HTR-8/SVneo (cell line): ENCODE measurements around the gene FRZB.
A peak's percentile ranks its signal among the peaks of the same experiment; 100 is the strongest.

ENCODE experiments used
- DNase-seq: peaks from one replicate; pipeline ENCODE4 v3.0.0; 2011; ENCODE audit warnings: low spot score, mixed read lengths; ENCODE audit not compliant: insufficient read length
- FAIRE-seq: peaks from 2 replicates; lab custom pipeline; 2011; peaks lifted over from hg19 to GRCh38; lab: Jason Lieb, UNC

Gene FRZB

DNA sequence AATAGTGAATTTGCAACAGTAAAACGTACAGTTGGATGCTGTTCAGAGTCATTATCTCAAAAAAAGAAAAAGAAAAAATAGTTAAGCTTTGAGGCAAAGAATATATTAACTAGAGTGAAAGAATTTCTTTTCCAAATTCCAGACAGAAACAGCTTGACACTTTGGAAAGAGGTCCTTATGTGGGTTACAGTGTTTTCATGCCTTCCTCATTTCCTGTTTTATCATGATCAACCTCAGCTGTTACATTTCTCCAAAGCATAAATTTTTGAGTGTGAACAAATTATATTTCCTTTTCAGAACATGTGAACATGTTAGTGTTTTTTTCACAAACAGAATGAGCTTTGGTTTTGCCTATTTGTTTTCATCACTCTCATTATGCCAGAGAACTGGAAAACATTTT, 13.6 kb downstream of the FRZB start:
- DNase-seq (no peak), FAIRE-seq (no peak)

DNA sequence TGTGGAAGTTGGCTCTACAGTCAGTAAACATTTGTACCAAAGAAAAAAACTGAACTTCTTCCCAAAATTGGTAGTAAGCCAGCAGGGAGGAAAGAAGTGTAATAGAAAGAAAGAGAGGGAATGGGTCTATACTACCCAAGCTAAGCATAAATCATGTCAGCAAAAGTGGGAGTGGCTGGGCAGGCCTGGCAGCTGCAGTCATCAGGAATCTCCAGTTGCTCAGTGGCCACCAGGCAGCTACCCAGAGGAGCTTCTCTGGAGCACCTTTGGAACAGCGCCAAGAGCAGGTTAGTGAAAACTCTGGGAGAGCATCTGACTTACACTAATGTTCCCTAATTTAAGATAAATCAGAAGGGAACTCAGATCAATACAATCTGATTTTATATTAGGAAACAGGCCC, 14.3 kb downstream of the FRZB start:
- no peak for FAIRE-seq
- no peak for DNase-seq

DNA sequence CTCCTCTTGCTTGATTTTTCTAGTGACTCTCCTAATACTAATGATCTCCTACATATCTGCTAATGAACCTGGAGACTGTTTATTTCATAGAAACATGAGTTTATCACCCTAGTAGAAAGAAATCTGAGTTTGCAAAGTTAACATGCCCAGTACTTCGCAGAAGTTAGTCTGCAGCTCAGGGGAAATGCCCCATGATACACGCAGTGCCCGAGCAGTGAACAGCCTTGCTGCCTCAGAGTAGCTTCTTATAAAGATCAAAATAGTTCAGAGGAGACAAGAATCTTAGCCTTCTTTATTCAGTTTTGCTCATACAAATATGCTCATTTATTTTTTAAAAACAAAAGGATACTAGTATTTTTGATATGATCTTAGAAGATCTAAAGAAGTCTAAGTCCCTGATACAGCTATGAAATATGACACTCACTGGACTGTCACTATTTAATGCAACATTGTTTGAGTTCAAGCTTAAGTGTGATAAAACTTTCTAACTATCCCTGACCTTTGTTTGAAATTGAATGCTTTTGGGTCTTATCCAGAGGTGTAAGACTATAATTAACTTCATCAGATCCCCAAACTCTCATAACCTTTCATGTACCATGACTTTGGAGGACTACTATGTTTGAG, 20.5 kb downstream of the FRZB start:
- no peak for FAIRE-seq
- DNase-seq, result no peak

DNA sequence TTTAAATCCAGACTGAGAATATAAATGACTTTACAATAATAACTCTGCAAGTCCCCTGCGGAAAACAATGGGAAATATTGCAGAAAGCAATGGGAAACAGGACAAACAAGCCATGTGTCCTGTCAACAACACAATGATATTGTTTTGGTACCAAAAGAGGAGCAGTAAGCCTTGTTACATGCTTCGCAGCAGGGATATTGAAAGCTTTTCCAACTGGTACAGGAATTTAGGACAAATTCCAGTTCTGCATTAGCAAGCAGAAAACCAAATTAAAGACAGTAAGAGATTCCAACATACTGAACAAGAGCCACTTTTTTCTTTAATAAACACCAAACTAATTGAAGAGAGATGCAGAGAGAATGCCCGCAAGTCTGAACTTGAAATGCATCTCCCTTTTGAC, 30.0 kb downstream of the FRZB start:
- DNase-seq, result no peak
- FAIRE-seq, result no peak

DNA sequence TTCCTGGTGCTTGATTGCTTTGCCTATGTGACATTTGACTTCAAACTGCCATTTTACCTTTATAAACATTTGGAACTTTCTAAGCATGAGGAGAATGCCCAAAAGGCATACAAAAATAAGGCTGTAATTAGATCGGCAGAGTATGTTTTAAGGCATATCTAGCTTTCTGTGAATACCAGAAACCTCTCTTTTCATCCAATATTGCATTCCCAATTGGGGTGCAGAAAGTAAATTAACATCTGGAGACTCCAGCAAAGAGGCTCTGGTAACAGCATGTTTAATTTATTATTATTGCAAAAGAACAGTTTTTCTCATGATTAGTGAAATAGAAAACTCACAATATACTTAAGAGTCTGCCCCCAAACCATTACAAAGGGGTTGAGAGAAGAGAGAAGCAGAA, 32.1 kb downstream of the FRZB start:
- DNase-seq, result no peak
- FAIRE-seq, result no peak

DNA sequence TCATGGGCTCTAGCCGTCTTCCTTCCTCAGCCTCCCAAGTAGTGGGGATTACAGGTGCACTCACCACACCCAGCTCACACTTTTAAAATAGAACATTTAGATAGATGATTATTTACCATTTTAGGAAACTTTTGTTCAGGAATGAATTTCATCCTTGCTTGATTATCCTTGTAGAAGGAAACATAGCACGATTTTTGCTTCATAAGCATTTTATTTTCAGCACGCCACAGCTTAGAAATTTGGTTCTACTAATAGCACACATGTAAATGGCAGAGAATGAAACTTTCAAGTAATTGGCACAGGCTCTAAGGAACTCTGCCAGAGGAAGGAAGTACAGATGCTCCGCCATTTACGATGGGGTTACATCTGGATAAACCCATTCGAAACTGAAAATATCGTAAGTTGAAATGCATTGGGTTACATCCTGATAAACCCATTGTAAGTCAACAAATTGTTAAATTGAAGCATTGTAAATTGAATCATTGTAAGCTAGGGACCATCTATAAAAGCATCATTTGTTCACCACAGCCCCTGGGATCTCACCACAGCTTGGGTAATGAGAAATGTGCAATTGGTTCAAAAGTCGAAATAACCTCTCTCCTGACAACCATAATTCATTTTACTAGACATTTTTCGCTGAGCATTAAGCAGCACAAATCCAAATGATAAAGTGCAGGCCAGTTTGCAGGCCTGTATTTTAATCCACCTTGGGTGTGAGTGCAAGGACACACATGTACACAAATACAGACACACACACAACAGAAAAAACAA, 33.2 kb downstream of the FRZB start:
- FAIRE-seq (no peak), DNase-seq (no peak)

DNA sequence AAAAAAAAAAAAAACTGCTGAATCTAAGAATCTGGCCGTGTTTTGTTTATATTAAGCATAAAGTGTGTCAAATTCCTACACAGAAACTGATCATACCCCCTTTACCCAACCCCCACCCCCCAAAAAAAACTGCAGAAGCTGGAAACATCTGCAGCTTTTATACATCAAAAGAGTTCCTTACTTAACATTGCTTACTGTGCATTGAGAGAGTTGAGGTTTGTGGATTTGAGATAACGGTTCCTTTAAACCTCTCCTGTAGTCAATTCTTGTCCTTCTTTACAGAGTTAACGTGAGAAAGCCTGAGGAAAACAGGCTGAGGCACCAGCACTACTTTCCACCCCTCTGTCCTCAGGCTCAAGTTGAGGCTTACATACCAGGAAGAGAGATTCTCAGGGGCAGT, 34.5 kb downstream of the FRZB start:
- FAIRE-seq, result no peak
- DNase-seq, result no peak

DNA sequence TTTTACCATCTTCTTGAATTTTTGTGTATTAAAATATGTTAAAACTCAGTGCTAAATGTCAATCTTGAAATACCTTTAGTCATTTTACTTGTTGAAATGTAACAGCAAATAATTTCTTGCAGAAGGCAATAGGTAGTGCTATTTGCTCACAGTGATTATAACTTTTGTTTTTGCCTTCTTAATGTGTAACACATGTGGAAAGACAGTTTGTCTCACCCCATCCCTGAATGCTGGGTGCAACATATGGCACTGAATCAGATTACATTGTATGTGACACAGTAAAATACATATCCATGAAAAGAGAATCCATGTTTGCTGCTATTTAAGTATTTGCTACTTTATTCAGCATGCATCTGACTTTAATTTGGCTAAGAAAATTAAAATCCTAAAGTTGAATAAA, 35.3 kb downstream of the FRZB start:
- FAIRE-seq, result no peak
- DNase-seq, result no peak

DNA sequence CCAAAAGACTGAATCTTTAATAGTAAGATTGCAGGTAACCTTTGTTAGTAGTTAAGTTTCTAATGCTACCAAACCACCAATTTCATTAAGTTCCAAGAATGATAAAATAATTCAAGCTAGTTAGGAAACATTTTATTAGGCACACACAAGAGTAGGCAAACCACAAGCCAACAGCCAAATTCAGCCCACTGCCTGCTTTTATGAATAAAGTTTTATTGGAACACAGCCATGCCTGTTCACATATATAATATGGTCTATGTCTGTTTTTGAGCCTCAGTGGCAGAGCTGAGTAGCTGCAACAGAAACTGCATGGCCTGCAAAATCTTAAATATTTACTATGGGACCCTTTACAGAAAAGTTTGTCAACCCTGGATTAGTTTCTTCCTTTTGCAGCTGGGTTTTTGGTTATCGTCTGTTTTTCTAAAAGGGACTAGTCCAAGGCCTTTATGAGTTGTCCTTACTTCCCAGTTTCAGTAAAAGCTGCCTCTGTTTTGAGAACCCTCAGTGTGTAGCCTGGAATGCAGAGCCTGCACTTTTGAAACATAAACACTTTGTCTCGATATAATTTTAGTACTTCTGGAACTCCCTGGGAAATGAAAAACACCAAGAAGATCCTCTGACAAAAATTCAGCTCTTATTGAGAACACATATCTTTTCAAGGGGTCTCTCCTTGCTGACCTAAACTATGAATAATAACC, 39.1 kb downstream of the FRZB start:
- FAIRE-seq, result no peak
- DNase-seq, result no peak

DNA sequence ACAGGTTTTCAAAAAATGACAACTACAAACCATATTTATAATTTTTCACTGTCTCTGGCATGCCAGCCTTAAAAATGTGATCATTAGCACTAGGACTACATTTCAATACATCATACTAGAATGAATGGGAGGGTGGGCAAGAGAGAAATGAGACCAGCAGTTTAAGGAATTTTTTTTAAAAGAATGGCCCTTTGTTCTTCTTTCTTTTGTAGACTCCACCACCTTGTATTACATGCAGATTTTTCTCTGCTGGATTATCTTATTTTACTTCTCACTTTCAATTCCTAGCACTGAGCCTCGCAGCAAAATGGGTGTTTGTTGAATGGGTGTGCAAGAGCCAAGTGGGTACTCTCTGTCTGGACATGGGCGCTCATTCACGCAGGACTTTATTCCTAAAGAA, 39.9 kb downstream of the FRZB start:
- FAIRE-seq (no peak), DNase-seq (no peak)

DNA sequence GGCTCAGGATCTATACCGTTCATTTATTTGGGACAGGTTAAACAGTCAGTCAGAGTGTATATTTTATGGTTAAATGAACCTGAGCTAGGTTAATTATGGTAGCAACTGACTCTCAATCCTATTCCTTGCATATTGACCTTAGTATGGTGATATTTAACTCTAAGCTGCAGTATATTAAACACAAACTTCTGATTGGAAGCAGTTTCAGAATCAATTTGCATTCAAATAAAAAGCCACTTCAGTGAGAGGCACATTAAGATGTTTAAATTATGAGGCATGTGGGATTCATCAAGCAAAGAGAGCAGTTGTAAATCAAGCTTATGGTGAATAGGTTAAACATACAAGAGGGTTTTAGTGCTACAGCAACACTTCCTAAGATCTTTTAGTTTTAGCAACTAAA, 40.4 kb downstream of the FRZB start:
- DNase-seq, result no peak

DNA sequence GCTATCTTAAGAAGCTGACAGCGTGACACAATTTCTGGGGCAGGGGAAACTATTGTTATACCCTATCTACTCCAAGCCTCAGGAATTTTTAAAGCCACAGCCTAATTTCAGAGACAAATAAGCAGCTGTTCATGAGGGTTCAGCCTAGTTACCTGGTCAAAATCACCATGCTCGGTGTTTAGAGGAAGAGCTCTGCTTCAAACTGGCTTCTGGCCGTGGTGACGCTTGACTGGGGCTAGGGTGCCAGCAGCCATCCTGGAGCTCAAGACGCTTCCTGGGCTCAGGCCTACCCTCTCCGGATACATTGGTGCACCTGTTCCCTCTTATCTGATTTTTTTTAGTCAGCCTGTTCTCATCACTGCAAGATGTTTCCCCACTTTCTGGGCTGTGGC, 41.7 kb downstream of the FRZB start:
- DNase-seq (no peak), FAIRE-seq (no peak)

More for the DNA sequence above, 40.4 kb downstream of the FRZB start:
- no peak for FAIRE-seq

DNA sequence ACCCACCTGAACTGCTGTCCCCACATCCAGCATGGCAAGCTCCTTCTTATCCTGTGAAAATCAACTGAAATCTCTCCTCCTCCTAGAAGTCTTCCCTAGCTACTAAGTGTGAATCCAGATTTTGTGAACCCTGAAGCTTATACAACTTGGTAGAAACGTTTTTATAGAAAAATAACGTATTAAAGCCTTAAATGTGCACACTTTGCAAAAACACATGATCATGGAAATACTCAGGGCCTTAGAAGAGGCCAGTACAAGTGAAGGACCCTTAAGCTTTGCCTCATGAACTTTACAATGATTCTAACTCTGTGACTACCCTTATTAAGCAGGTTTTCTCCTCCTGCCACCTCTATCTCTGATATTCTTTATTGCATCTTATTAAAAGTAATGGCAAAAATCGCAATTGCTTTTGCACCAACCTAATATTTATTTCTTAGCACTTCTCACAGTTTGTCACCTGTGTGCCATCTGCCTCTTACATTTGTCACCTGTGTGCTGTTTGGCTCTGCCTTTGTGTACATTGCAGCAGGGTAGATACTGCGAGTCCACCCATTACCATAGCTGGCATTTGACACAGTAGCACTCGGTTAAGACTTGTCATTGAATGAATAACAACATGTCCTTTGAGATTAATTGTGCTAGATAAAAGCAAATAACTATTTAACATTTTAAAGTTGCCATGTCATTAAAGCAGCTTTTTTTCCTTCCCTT, 42.2 kb downstream of the FRZB start:
- DNase-seq, result no peak

DNA sequence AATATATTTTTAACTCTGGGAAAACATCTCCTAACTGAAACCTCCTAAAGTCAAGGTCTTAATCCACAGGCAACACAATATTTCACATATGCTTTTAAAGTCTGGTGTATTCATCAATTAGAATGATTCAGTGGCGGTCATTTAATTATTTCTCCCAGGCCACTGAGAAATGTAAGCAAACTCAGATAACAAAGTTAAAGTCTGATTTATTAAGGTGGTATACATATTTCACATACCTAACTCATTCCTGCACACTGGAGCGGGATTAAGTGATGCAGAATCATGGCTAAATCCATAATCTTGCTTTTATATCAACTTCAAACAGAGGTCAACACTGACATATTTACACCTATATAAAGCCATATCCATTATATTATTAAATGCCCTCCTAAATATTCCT, 43.7 kb downstream of the FRZB start:
- DNase-seq, result peak; percentile 5
- FAIRE-seq, result no peak

More for the DNA sequence above, 42.2 kb downstream of the FRZB start:
- FAIRE-seq, result no peak

DNA sequence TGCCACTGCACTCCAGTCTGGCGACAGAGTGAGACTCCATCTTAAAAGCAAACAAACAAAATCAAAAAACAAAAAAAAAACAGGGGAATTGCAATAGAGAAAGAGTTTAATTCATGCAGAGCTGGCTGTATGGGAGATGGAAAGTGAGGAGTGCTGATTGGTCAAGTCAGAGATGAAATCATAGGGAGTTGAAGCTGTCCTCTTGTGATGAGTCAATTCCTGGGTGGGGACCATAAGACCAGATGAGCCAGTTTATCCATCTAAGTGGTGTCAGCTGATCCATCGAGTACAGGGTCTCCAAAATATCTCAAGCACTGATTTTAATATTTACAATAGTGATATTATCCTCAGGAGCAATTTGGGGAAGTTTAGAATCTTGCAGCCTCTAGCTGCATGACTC, 45.3 kb downstream of the FRZB start:
- FAIRE-seq, result no peak
- no peak for DNase-seq

DNA sequence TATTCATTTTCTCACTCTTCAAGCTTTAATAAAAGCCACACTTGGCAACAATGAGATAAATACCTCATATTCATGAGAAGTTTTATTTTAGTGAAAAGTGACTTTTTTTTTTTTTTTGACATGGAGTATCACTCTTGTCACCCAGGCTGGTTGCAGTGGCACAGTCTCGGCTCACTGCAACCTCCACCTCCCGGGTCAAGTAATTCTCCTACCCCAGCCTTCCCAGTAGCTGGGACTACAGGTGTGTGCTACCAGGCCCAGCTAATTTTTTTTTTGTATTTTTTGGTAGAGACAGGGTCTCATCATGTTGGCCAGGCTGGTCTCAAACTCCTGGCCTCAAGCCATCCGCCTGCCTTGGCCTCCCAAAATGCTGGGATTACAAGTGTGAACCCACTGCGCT, 47.0 kb downstream of the FRZB start:
- no peak for DNase-seq
- FAIRE-seq, result no peak

DNA sequence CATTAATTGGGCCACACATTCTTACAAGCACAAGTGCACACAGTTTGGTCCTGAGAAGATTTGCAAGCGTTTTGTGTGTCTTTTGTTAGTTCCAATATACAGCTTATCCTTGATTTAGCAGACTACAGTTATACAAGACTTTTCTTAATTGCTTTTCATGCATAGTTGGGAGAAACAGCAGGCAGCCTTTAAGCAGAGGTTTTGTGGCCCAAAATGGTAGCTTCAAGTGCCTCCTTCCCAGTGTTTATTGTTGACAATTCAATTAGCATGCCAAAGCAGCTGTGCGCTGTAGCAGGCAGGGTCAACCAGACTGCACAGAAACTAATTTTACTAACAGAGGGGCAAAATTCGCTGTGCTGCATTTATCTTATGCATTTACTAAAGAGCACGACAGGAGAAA, 47.5 kb downstream of the FRZB start:
- FAIRE-seq (no peak), DNase-seq (no peak)

DNA sequence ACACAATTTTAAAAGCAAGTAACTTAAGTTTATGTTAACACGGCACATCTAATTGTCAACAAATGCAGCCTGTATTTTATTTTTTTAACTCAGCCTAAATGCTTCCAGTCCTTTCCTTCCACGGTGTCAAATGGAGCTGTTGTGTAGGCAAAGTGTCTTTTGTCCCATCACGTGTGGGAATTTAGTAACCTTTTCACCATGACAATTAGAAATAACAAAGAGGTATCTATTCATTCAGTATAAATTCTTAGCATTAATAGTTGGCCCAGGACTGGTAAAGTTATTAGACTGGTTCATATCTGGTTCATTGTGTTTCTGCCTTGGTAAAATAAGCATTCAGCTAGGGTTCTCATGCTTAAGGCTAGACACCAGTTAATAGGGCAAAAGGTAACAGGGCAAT, 47.9 kb downstream of the FRZB start:
- no peak for FAIRE-seq
- DNase-seq, result no peak

DNA sequence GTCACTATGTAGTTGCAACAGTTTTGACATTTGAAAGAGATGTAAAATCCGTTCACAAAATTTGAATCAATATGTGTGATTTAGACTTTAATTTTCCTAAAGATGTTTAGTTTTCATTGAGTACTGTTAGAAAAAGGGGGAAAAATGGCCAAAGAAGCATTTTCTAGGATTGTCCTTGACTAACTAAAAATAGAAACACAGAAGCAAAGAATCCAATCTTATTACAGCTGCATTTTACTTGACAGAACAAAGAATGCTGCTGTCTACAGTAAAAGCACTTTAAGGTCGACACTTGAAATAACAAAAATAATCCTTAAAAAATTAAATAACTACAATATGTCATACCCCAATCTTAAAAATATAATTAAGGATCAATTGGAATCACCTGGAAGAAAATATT, 48.9 kb downstream of the FRZB start:
- DNase-seq, result no peak
- FAIRE-seq, result no peak

DNA sequence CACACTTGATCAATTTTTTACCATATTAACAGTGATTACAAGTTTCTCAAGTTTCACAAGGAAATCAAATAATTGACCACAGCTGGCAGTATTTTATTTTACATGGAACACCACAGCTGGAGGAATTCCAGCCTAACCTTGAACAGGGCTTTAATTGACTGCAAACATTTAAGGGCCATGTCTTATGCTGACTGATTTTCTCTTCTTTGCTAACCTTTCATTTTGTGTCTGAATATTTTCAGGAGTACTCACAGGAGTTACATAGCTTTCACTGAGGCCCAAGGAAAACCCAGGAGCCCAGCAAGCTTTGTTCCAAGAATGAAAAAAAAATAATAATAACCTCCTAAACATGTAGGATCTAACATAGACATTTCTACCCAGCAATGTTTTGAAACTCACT, 49.6 kb downstream of the FRZB start:
- FAIRE-seq (no peak), DNase-seq (no peak)

DNA sequence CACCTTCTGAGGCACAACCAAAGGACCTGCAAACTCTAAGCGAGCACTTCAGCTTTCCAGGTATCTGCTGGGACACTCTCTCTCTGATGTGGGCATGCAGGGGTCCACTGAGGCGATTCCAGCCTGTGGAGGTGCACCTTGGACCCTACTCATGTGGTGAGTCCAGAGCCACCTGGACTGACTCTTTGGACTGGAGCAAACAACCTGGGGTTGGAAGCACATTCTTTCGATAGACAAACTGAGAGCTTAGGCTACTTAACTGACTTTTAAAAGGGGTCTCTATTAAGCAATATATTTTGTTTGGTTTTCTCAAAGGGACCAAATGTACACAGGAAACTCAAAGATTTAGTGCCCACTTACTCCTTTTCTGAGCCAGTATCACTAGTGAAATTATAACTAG, 51.6 kb downstream of the FRZB start:
- DNase-seq, result no peak
- FAIRE-seq, result no peak
